Mesodermal cell (in vitro differentiated cells): ENCODE results near the gene FABP2.
"Not testable (repeated sequence)": the region's sequence is repeated elsewhere in the genome, so short reads cannot be mapped to it uniquely, and the experiment has no call there.

Experiments used
- H3K27ac ChIP-seq: 2 replicates; pipeline ENCODE4 v1.7.0; 2013; ENCODE audit warnings: mild to moderate bottlenecking, low read depth, low read length, moderate library complexity; ENCODE audit not compliant: severe bottlenecking
- H3K36me3 ChIP-seq: 2 replicates; pipeline ENCODE4 v1.7.1; 2013; ENCODE audit warnings: mild to moderate bottlenecking, low read length, moderate library complexity; ENCODE audit not compliant: control insufficient read depth, insufficient read depth
- H3K4me1 ChIP-seq: one replicate; pipeline ENCODE4 v1.7.1; 2013; ENCODE audit warnings: mild to moderate bottlenecking, low read length; ENCODE audit not compliant: insufficient read depth, control insufficient read depth, poor library complexity, severe bottlenecking
- H3K4me3 ChIP-seq: 2 replicates; pipeline ENCODE4 v1.7.0; 2013; ENCODE audit warnings: low read length, control low read depth, mild to moderate bottlenecking; ENCODE audit not compliant: insufficient read depth, poor library complexity, severe bottlenecking; ENCODE audit errors: extremely low read depth
- H3K9me3 ChIP-seq: 2 replicates; pipeline ENCODE4 v1.7.1; 2013; ENCODE audit warnings: mild to moderate bottlenecking, low read length, moderate library complexity; ENCODE audit not compliant: control insufficient read depth
- WGBS, 2 experiments: methylation state at CpG; one replicate each; pipeline ENCODE4 v1.1.5; 2013; ENCODE audit warnings: missing lambda C conversion rate in 2 of 2; ENCODE audit not compliant: insufficient coverage in 2 of 2; 5-methylcytosine and 5-hydroxymethylcytosine counted together

The FABP2 gene

DNA sequence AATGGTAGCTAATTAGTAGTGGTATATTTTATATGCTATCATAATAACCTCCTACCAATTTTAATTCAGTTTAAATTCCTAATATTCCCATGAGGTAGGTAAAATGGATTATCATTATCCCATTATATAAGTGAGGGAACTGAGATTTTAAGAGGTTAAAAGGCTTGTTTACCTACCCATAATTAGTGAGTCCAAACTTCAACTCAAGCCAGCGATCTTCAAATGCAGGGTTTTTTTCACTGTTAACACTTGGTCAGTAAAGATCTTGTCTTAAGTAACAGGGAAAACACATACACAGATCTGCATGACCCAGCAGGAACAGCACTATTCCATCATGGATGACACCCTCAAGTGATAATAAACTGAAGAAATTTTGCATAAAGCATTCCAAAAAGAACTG is 31.3 kb downstream of the FABP2 start:
- Histone ChIP-seq H3K9me3 (no peaks in the 10 kb centered on the region), H3K4me1 (no peaks in the 10 kb centered on the region), H3K27ac (no peak overlapping the region), H3K4me3 (no peak overlapping the region), H3K36me3 (peaks cover 46% of the 10 kb centered on the region)
- no CpG with 5 or more reads among the region's 1 CpG for WGBS, 2 experiments

DNA sequence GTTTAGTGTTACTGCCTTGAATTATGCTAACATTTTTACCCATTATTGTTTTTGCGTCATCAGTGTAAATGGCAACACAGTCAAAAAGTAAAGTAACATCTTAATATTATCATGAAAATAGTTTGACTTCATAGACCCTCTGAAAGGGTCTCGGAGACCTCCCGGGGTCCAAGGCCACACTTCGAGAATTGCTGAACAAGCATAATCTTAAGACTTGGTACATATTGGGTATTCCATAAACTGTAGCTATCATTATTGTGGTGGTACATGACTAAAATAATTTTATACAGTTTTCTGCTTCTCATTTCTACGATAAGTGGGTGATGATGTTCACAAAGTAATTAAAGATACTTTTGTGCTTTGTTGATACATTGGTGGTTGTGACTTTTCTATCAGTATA is 32.6 kb downstream of the FABP2 start:
- WGBS, 2 experiments, result no CpG with 5 or more reads among the region's 5 CpGs
- no peak overlapping the region for H3K27ac ChIP-seq
- no peak overlapping the region for H3K4me3 ChIP-seq
- peaks cover 45% of the 10 kb centered on the region for H3K36me3 ChIP-seq
- H3K9me3 ChIP-seq, result no peaks in the 10 kb centered on the region
- H3K4me1 ChIP-seq, result no peaks in the 10 kb centered on the region

DNA sequence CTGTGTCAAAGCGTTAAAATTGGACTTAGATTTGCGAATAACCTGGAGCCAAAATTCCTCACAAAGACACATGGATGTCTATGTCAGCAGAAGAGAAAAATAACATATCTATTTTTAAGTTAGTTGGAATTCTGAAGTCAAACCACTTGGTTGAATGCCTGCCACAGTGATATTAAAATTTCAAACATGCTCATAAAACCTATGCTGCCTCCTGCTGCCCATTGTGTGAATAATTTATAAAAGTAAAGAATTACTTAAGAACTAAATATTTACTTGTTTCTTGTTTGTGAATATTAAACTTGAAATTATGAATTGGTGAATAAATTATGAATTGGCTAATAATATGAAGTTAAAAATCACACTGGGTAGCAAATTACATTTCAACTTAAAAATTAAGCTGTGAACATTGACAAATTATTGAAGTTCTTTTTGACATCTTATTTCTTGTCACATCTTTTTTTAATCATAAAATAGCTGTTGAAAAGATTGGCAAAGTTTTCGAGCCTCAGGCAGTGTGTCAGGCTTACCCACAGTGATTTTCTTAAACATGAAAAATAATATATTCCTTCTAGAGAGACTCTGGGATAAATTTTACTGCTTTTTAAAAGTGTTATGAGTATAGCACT is 35.4 kb downstream of the FABP2 start:
- Histone ChIP-seq H3K9me3 (no peaks in the 10 kb centered on the region), H3K36me3 (peaks cover 38% of the 10 kb centered on the region), H3K4me1 (no peaks in the 10 kb centered on the region), H3K4me3 (no peak overlapping the region), H3K27ac (no peak overlapping the region)
- WGBS, 2 experiments, result no CpG with 5 or more reads among the region's 3 CpGs

DNA sequence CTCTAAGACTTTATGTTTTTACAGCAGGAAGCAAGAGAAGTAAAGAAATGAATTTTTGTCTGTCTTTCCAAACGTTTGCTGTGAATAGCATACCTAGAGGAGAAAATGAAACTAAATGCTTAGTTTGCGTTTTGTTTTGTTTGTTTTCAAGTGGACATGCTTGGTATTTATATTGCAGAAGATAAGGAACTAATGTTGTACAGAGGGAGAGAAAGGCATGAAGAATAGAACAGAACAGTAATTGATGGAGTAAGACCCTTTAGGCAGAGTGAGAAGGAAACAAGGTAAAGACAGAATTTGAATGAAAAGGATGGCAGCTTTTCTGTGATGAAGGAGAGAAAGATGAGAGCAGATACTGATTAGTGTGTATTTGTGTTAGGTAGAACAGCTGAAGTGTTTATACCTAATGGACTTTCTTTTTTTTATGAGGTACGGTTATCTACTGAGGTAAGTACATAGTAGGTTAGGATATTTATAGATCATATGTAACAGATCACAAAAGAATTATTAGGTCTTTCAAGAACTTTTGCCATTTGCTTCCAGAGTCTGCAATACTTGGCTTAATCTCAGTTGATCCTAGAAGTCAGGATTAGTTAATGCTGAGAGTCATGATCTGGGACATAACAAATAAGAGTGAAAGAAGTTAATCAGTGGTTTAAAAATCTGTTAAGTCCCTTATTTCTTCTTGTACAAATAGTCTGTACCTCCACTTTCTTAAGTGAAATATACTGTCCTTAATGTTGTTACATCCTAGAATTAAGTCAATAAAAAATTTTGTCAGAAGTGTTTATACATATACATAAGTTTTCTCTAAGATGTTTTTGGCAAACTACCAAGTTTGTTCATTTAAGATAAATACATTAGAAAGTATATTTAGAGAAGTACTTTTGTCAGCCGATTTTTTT is 36.8 kb downstream of the FABP2 start:
- no peak overlapping the region for H3K4me3 ChIP-seq
- WGBS, 2 experiments, result 69 to 78% methylated on average over 2 to 3 of the region's 4 CpGs
- peaks cover 42% of the 10 kb centered on the region for H3K36me3 ChIP-seq
- H3K9me3 ChIP-seq, result no peaks in the 10 kb centered on the region
- H3K4me1 ChIP-seq, result no peaks in the 10 kb centered on the region
- H3K27ac ChIP-seq, result no peak overlapping the region

DNA sequence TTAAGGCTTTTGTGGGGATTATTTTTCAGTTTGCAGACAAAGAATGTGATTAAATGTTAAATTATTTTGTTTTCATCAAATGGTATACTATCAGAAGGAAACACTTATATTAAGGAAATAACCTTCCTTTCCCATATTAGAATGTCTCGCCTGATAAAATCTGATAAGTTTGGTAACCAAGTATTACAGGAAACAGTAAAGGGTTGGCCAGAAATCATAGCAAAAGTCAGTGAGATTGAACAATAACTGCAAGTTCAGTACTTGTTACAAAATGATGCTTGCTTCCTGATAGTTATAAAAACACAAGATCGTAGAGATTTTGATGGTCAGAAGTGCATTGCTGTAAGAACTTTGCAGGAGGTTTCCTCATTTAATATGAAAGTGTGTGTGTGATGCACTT is 40.5 kb downstream of the FABP2 start:
- WGBS, 2 experiments, result 80 to 100% methylated on average over 1 to 2 of the region's 2 CpGs
- Histone ChIP-seq H3K36me3 (peaks cover 25% of the 10 kb centered on the region), H3K4me3 (no peak overlapping the region), H3K9me3 (no peaks in the 10 kb centered on the region), H3K27ac (no peak overlapping the region), H3K4me1 (no peaks in the 10 kb centered on the region)

DNA sequence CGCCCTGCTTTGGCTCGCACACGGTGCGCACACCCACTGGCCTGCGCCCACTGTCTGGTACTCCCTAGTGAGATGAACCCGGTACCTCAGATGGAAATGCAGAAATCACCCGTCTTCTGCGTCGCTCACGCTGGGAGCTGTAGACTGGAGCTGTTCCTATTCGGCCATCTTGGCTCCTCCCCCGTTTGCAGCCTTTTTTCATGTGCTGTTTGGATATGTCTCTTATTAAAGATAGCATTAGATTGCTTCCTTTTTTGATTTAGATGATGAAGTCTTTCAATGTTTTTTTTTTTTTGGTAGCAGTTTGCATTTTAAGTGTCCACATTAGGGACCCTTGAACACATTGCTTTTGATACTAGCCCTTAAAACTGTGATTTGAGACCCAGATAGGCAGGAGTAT is 42.0 kb downstream of the FABP2 start:
- not testable (repeated sequence) for H3K4me3 ChIP-seq, H3K9me3 ChIP-seq, H3K27ac ChIP-seq, H3K4me1 ChIP-seq
- WGBS, 2 experiments, result 85% methylated on average over 9 of the region's 12 CpGs; no CpG with 5 or more reads in 1 of the 2 experiments
- H3K36me3 ChIP-seq, result peaks cover 22% of the 10 kb centered on the region

DNA sequence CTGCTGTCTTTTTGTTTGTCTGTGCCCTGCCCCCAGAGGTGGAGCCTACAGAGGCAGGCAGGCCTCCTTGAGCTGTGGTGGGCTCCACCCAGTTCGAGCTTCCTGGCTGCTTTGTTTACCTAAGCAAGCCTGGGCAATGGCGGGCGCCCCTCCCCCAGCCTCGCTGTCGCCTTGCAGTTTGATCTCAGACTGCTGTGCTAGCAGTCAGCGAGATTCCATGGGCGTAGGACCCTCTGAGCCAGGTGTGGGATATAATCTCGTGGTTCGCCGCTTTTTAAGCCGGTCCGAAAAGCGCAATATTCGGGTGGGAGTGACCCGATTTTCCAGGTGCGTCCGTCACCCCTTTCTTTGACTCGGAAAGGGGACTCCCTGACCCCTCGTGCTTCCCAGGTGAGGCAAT is 42.4 kb downstream of the FABP2 start:
- H3K4me1 ChIP-seq, H3K27ac ChIP-seq, H3K4me3 ChIP-seq, H3K9me3 ChIP-seq: not testable (repeated sequence)
- H3K36me3 ChIP-seq, result peaks cover 20% of the 10 kb centered on the region
- 80 to 88% methylated on average over 7 to 9 of the region's 19 CpGs for WGBS, 2 experiments

DNA sequence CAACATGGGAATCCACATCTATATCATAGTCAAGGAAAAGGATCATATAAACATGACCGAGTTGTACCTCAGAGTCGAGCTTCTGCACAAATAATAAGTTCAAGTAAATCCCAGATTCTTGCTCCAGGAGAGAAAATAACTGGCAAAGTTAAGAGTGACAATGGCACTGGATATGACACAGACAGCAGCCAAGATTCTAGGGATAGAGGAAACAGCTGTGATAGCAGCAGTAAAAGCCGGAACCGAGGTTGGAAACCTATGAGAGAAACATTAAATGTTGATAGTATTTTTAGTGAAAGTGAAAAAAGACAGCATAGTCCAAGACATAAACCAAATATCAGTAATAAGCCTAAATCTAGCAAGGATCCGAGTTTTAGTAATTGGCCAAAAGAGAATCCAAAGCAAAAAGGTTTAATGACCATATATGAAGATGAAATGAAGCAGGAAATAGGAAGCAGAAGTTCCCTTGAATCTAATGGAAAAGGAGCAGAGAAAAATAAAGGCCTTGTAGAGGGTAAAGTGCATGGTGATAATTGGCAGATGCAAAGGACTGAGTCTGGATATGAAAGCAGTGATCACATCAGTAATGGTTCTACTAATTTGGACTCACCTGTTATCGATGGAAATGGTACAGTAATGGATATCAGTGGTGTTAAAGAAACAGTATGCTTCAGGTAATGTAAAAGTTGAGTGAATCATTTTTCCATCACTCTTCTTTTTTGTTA is 50.4 kb downstream of the FABP2 start:
- Histone ChIP-seq H3K4me1 (no peaks in the 10 kb centered on the region), H3K9me3 (no peaks in the 10 kb centered on the region), H3K36me3 (peaks cover 55% of the 10 kb centered on the region), H3K27ac (no peak overlapping the region), H3K4me3 (no peak overlapping the region)
- 92 to 100% methylated on average over 2 to 3 of the region's 6 CpGs for WGBS, 2 experiments

DNA sequence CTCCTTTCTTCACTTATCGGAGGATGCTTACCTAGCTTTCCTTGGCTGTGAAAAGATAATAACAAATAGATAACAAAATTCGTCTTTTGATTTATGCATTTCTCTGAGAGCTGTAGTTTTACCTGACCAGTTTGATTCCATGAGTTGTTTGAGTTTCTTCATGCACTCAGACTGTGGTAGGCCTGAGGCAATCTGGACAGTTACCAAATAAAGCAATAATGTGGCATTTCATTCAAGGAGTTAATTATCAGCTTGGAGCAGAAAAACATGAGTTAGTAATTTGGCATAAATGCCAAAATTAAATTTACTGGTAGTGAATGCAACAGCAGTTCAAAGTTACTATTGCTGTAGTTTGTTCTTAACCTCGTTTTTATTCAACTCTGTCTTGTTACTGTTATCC is 53.5 kb downstream of the FABP2 start:
- no peaks in the 10 kb centered on the region for H3K4me1 ChIP-seq
- H3K36me3 ChIP-seq, result peaks cover 79% of the 10 kb centered on the region
- no peak overlapping the region for H3K4me3 ChIP-seq
- no CpG with 5 or more reads among the region's 3 CpGs for WGBS, 2 experiments
- no peak overlapping the region for H3K27ac ChIP-seq
- H3K9me3 ChIP-seq, result no peaks in the 10 kb centered on the region
